GM18519 (cell line): ENCODE measurements around the gene MAS1.
"Not testable (repeated sequence)": the region's sequence is repeated elsewhere in the genome, so short reads cannot be mapped to it uniquely, and the experiment has no call there.

Source experiments
- ATAC-seq: cut with Tn5 transposase; IDR thresholded peaks from one replicate; pipeline ENCODE4 v1.9.1; 2021; ENCODE audit warnings: mild to moderate bottlenecking, moderate library complexity; ENCODE audit not compliant: unreplicated experiment, low FRiP score

Gene MAS1

GRCh38 chr6:159914565-159914923 is 23.8 kb downstream of the MAS1 start:
- no peak for ATAC-seq

GRCh38 chr6:159915397-159915796 is 24.6 kb downstream of the MAS1 start:
- ATAC-seq, result no peak

- no peak for ATAC-seq
These were observed 25.4 kb downstream of the MAS1 start for GRCh38 chr6:159916237-159916636.

- ATAC-seq, result no peak
These were observed 26.0 kb downstream of the MAS1 start for GRCh38 chr6:159916752-159917151.

- ATAC-seq, result no peak
These were observed 28.3 kb downstream of the MAS1 start for GRCh38 chr6:159919011-159919511.

- no peak for ATAC-seq
These were observed 29.0 kb downstream of the MAS1 start for GRCh38 chr6:159919800-159920199.

- ATAC-seq, result not testable (repeated sequence)
These were observed 33.4 kb downstream of the MAS1 start for GRCh38 chr6:159924150-159924549.

- no peak for ATAC-seq
These were observed 35.9 kb downstream of the MAS1 start for GRCh38 chr6:159926542-159927203.

- ATAC-seq, result no peak
These were observed 39.0 kb downstream of the MAS1 start for GRCh38 chr6:159929819-159930218.

- ATAC-seq, result peak; percentile 98
These were observed 40.3 kb downstream of the MAS1 start for GRCh38 chr6:159931112-159931511.

- peak; percentile 6 for ATAC-seq
These were observed 41.1 kb downstream of the MAS1 start for GRCh38 chr6:159931846-159932245.

- ATAC-seq, result no peak
These were observed 42.3 kb downstream of the MAS1 start for GRCh38 chr6:159933077-159933476.

- no peak for ATAC-seq
These were observed 43.4 kb downstream of the MAS1 start for GRCh38 chr6:159934181-159934580.

- no peak for ATAC-seq
These were observed 44.3 kb downstream of the MAS1 start for GRCh38 chr6:159935065-159935464.

GRCh38 chr6:159935633-159936032 is 44.8 kb downstream of the MAS1 start:
- ATAC-seq, result no peak

- no peak for ATAC-seq
These were observed 48.8 kb downstream of the MAS1 start for GRCh38 chr6:159939591-159940016.
